ENCODE results near the gene PDIK1L. TPM values are rescaled to one million over a fixed set of nuclear protein-coding genes. Genes with fewer than 3 reads are reported as not detected.

The PDIK1L gene
- total and polyA plus RNA-seq, 2 of the 8 experiments (the other 6 are each of a cell fraction or from before 2014, with no cell fraction given): 0.95 to 4.5 TPM

- Histone ChIP-seq H2AK5ac (ENCODE audit: low read depth, low read length) (no peak overlapping the region), H3K4me1 (replicated peaks in 1 of 4; ENCODE audit: control insufficient read depth in 3 of 4, insufficient read depth in 4 of 4, low read length in 3 of 4) (peaks cover 9 to 15% (median 12%) of the 10 kb centered on the region in 4 experiments), H3K23me2 (ENCODE audit: low read depth, low read length) (no peaks in the 10 kb centered on the region), H2BK5ac (ENCODE audit: low read depth, low read length) (no peak overlapping the region), H3K4ac (replicated peaks; ENCODE audit: insufficient read length, low read depth, low read length) (no peak overlapping the region), H3K79me1 (ENCODE audit: low read depth, low read length) (no peaks in the 10 kb centered on the region), H4K91ac (replicated peaks; ENCODE audit: insufficient read length, low read length) (no peak overlapping the region), H2BK120ac (replicated peaks; ENCODE audit: low read depth, low read length) (no peak overlapping the region), H4K20me1 (replicated peaks in 1 of 2; ENCODE audit: control insufficient read depth in 1 of 2, insufficient read depth in 2 of 2, low read length in 2 of 2) (no peaks in the 10 kb centered on the region), H3K14ac (ENCODE audit: insufficient read length) (no peak overlapping the region), H2BK12ac (ENCODE audit: low read depth, low read length) (peak overlapping the region; percentile 50; the same call in 1 of the 2 replicates), H2BK20ac (ENCODE audit: low read length) (no peak overlapping the region), H3K9ac (replicated peaks in 1 of 4; ENCODE audit: extremely low read depth in 1 of 4, low read depth in 3 of 4, low read length in 3 of 4) (no peak overlapping the region), H3K27ac (ENCODE audit: low read depth, low read length) (no peak overlapping the region), H3K27me3 (replicated peaks in 1 of 4; ENCODE audit: control insufficient read depth in 3 of 4, extremely low read depth in 1 of 4, insufficient read depth in 3 of 4, low read length in 3 of 4) (peaks cover 0 to 5% (median 2%) of the 10 kb centered on the region in 4 experiments; a peak in 3 of 7 replicates), H4K8ac (ENCODE audit: extremely low read depth, insufficient read depth, low read length) (no peak overlapping the region), H3K4me3 (ENCODE audit: extremely low read depth in 1 of 4, insufficient read depth in 2 of 4, low read depth in 3 of 4, low read length in 4 of 4) (no peak overlapping the region), H3K4me2 (ENCODE audit: insufficient read depth in 1 of 2, low read depth in 2 of 2, low read length in 2 of 2) (no peak overlapping the region), H3K56ac (replicated peaks; ENCODE audit: insufficient read length, low read depth, low read length) (no peak overlapping the region), H3K18ac (ENCODE audit: extremely low read depth, low read length) (no peak overlapping the region), H3K9me3 (ENCODE audit: insufficient read depth in 2 of 2, low read depth in 1 of 2, low read length in 1 of 2) (no peaks in the 10 kb centered on the region), H3K36me3 (ENCODE audit: control insufficient read depth in 2 of 4, insufficient read depth in 4 of 4, low read length in 3 of 4) (no peaks in the 10 kb centered on the region), H2AFZ (ENCODE audit: low read length) (no peak overlapping the region), H4K5ac (ENCODE audit: insufficient read length, low read depth, low read length) (no peak overlapping the region), H3K79me2 (ENCODE audit: control insufficient read depth in 1 of 2, insufficient read depth in 2 of 2, low read length in 2 of 2) (no peaks in the 10 kb centered on the region), H3K23ac (ENCODE audit: insufficient read length) (no peak overlapping the region), H2BK15ac (ENCODE audit: low read length) (no peak overlapping the region)
- ChIA-PET POLR2A (ENCODE audit: partially characterized antibody) (no interaction called here), CTCF (ENCODE audit: partially characterized antibody) (interaction anchor here (0.6 to 1.0 kb wide), 3 partner anchors 50 to 189 kb away, joined by 3 to 4 read pairs (median 3); no protein-coding TSS in a partner anchor)
- DNase-seq (ENCODE audit: low read depth in 1 of 2, low spot score in 2 of 2): no peak
- no peak for FAIRE-seq
- TF ChIP-seq CBX8 (IDR thresholded peaks at IDR 0.05; ENCODE audit: borderline replicate concordance, low read depth, low read length) (no peak), CHD1 (IDR thresholded peaks at IDR 0.05; ENCODE audit: low read depth, low read length) (no peak), PHF8 (conservative IDR thresholded peaks at IDR 0.05; ENCODE audit: low read depth, low read length) (no peak), ASH2L (IDR thresholded peaks at IDR 0.05; ENCODE audit: low read length) (no peak), SP4 (IDR thresholded peaks at IDR 0.05; ENCODE audit: low read length) (no peak), JUN (IDR thresholded peaks at IDR 0.05; ENCODE audit: low read depth, low read length) (no peak), ATF2 (IDR thresholded peaks at IDR 0.05; ENCODE audit: low read length) (no peak), MAX (IDR thresholded peaks at IDR 0.05) (no peak), SRF (IDR thresholded peaks at IDR 0.05; ENCODE audit: low read depth, low read length) (no peak), NANOG (IDR thresholded peaks at IDR 0.05; ENCODE audit: insufficient read depth, low read depth, low read length, poor library complexity, severe bottlenecking) (no peak), KDM5A (IDR thresholded peaks at IDR 0.05; ENCODE audit: low read length) (no peak), USF2 (IDR thresholded peaks at IDR 0.05; ENCODE audit: low read length) (no peak), HDAC6 (IDR thresholded peaks at IDR 0.05; ENCODE audit: low read depth, low read length) (no peak)
Observed at GRCh38 chr1:26097696-26098095, 13.9 kb upstream of the PDIK1L start.
